Measurements from ENCODE around the gene ELF2. TPM values are rescaled to one million over a fixed set of nuclear protein-coding genes. Genes with fewer than 3 reads are reported as not detected.

ELF2 gene
- total RNA-seq, 1 experiment from 2014 or later, result 44.6 TPM

DNA sequence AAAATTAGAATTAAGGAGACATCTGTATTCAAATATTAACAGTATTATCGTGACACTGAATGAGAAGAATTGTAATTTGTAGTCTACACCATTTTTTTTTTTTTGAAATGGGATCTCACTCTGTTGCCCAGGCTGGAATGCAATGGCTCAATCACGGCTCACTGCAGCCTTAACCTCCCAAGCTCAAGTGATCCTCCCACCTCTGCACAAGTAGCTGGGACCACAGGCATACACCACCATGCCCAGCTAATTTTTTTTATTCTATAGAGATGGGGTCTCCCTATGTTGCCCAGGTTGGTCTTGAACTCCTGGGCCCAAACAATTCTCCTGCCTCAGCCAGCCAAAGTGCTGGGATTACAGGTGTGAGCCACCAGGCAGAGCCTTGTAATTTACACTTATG lies 24.8 kb downstream of the ELF2 start (continued):
- TF ChIP-seq, protein P1, sequence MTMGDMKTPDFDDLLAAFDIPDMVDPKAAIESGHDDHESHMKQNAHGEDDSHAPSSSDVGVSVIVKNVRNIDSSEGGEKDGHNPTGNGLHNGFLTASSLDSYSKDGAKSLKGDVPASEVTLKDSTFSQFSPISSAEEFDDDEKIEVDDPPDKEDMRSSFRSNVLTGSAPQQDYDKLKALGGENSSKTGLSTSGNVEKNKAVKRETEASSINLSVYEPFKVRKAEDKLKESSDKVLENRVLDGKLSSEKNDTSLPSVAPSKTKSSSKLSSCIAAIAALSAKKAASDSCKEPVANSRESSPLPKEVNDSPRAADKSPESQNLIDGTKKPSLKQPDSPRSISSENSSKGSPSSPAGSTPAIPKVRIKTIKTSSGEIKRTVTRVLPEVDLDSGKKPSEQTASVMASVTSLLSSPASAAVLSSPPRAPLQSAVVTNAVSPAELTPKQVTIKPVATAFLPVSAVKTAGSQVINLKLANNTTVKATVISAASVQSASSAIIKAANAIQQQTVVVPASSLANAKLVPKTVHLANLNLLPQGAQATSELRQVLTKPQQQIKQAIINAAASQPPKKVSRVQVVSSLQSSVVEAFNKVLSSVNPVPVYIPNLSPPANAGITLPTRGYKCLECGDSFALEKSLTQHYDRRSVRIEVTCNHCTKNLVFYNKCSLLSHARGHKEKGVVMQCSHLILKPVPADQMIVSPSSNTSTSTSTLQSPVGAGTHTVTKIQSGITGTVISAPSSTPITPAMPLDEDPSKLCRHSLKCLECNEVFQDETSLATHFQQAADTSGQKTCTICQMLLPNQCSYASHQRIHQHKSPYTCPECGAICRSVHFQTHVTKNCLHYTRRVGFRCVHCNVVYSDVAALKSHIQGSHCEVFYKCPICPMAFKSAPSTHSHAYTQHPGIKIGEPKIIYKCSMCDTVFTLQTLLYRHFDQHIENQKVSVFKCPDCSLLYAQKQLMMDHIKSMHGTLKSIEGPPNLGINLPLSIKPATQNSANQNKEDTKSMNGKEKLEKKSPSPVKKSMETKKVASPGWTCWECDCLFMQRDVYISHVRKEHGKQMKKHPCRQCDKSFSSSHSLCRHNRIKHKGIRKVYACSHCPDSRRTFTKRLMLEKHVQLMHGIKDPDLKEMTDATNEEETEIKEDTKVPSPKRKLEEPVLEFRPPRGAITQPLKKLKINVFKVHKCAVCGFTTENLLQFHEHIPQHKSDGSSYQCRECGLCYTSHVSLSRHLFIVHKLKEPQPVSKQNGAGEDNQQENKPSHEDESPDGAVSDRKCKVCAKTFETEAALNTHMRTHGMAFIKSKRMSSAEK (CRISPR knock-in tag; IDR thresholded peaks at IDR 0.05; ENCODE audit: borderline replicate concordance), result no peak
- TF ChIP-seq NR3C1 (CRISPR knock-in tag; conservative IDR thresholded peaks at IDR 0.05; ENCODE audit: low read depth) (no peak), FOXJ3 (CRISPR knock-in tag; IDR thresholded peaks at IDR 0.05; ENCODE audit: borderline replicate concordance) (no peak)

DNA sequence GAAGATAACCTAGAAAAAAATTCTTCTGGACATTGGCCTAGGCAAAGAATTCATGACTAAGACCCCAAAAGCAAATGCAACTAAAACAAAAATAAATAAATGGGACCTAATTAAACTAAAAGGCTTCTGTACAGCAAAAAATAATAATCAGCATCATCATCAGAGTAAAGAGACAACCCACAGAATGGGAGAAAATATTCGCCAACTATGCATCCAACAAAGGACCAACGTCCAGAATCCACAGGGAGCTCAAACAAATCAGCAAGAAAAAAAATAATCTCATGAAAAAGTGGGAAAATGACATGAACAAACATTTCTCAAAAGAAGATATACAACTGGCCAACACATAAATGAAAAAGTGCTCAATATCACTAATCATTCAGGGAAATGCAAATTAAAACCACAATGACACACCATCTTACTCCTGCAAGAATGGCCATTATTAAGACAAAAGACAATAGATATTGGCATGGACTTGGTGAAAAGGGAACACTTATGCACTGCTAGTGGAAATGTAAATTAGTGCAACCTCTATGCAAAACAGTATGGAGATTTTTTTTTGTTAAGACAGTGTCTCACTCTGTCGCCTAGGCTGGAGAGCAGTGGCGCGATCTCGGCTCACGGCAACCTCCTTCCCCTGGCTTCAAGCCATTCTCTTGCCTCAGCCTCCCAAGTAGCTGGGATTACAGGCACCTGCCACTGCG lies 29.9 kb downstream of the ELF2 start:
- POLR2A ChIA-PET, result interaction anchor here (0.9 kb wide), 1 partner anchor 30 kb away, joined by 4 read pairs; the partner anchor contains the start of gene ELF2
- Mint-ChIP-seq H3K4me1 (peaks cover 75% of the 10 kb centered on the region), H3K9me3 (peaks cover 21% of the 10 kb centered on the region), H3K4me3 (no peak overlapping the region), H3K27me3 (ENCODE audit: low read depth) (no peaks in the 10 kb centered on the region), H3K27ac (peak overlapping the region; percentile 89), H3K36me3 (peaks cover 24% of the 10 kb centered on the region)
- CTCF ChIA-PET, result no interaction called here
- no peak for ATAC-seq
- TF ChIP-seq FOXP1 (CRISPR knock-in tag; IDR thresholded peaks at IDR 0.05; ENCODE audit: borderline replicate concordance) (no peak), NFE2L1 (CRISPR knock-in tag; IDR thresholded peaks at IDR 0.05) (no peak), ELF4 (CRISPR knock-in tag; IDR thresholded peaks at IDR 0.05; ENCODE audit: low read depth) (no peak), ZNF121 (CRISPR knock-in tag; IDR thresholded peaks at IDR 0.05) (no peak), ETV6 (CRISPR knock-in tag; IDR thresholded peaks at IDR 0.05) (no peak), SMAD4 (CRISPR knock-in tag; IDR thresholded peaks at IDR 0.05) (no peak)
- no peak for DNase-seq (ENCODE audit: low spot score)

DNA sequence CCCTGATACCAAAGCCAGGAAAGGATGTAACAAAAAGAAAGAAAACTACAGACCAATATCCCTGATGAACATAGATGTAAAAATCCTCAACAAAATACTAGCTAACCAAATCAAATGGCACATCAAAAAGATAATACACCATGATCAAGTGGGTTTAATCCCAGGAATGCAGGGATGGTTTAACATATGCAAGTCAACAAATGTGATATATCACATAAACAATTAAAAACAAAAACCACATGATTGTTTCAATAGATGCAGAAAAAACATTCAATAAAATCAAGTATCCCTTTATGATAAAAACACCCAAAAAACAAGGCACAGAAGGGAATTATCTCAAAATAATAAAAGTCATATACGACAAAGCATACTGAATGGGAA lies 31.5 kb downstream of the ELF2 start:
- Mint-ChIP-seq H3K4me1 (peaks cover 76% of the 10 kb centered on the region), H3K36me3 (peaks cover 24% of the 10 kb centered on the region), H3K27ac (peak overlapping the region; percentile 89), H3K27me3 (ENCODE audit: low read depth) (no peaks in the 10 kb centered on the region), H3K4me3 (no peak overlapping the region), H3K9me3 (peaks cover 21% of the 10 kb centered on the region)
- ChIA-PET POLR2A (no interaction called here), CTCF (no interaction called here)
- ATAC-seq (no peak), DNase-seq (ENCODE audit: low spot score) (no peak)
- TF ChIP-seq, protein P2, sequence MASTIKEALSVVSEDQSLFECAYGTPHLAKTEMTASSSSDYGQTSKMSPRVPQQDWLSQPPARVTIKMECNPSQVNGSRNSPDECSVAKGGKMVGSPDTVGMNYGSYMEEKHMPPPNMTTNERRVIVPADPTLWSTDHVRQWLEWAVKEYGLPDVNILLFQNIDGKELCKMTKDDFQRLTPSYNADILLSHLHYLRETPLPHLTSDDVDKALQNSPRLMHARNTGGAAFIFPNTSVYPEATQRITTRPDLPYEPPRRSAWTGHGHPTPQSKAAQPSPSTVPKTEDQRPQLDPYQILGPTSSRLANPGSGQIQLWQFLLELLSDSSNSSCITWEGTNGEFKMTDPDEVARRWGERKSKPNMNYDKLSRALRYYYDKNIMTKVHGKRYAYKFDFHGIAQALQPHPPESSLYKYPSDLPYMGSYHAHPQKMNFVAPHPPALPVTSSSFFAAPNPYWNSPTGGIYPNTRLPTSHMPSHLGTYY (CRISPR knock-in tag; IDR thresholded peaks at IDR 0.05), result no peak

DNA sequence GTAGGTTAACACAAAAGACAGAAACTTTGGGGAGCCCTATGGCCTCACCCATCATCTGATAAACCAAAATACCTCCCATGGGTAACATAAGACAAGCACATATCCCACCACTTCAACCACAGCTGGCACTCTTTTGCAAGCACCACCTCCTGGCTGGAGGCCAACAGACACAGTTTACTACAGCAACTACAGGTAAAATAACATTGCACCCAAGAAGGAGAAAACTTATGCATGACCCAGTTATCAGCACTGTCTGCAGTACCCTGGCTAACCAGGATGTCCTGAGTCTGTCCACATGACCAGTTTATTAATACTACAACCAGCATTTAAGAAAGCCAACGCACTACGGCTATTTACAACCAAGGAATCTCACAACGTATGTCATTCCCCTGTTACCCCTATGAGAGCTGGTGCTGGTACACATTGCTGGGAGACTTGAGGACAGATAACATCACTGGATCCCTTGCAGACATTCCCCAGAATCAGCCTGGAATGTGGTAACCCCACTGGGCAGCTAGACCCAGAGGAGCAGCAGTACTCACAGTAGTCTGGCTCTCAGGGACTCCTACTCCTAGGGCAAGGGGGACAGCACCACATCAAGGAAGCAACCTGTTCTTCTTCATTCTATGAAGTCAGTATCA lies 32.0 kb downstream of the ELF2 start:
- ChIA-PET CTCF (interaction anchor here (0.9 to 2.3 kb wide), 3 partner anchors 9 to 114 kb away, joined by 3 to 8 read pairs (median 7); no protein-coding TSS in a partner anchor), POLR2A (no interaction called here)
- no peaks in the 10 kb centered on the region for H3K27me3 Mint-ChIP-seq (ENCODE audit: low read depth)
- peak; percentile 46 for DNase-seq (ENCODE audit: low spot score)
- 0 out of 2 replicates have a peak overlapping the region, but pooled peaks have one; percentile 3 for H3K4me3 Mint-ChIP-seq
- H3K9me3 Mint-ChIP-seq, result peaks cover 21% of the 10 kb centered on the region
- peaks cover 24% of the 10 kb centered on the region for H3K36me3 Mint-ChIP-seq
- H3K27ac Mint-ChIP-seq, result peak overlapping the region; percentile 89
- ATAC-seq, result peak; percentile 59
- TF ChIP-seq NR2C2 (CRISPR knock-in tag; IDR thresholded peaks at IDR 0.05) (no peak), ZNF121 (CRISPR knock-in tag; IDR thresholded peaks at IDR 0.05) (no peak), MXD4 (CRISPR knock-in tag; IDR thresholded peaks at IDR 0.05; ENCODE audit: borderline replicate concordance) (no peak), HMGA2 (CRISPR knock-in tag; IDR thresholded peaks at IDR 0.05) (no peak), SMAD4 (CRISPR knock-in tag; IDR thresholded peaks at IDR 0.05) (no peak), GABPB1 (CRISPR knock-in tag; IDR thresholded peaks at IDR 0.05) (no peak)
- TF ChIP-seq, protein P3, sequence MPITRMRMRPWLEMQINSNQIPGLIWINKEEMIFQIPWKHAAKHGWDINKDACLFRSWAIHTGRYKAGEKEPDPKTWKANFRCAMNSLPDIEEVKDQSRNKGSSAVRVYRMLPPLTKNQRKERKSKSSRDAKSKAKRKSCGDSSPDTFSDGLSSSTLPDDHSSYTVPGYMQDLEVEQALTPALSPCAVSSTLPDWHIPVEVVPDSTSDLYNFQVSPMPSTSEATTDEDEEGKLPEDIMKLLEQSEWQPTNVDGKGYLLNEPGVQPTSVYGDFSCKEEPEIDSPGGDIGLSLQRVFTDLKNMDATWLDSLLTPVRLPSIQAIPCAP (CRISPR knock-in tag; IDR thresholded peaks at IDR 0.05), result no peak
- peaks cover 76% of the 10 kb centered on the region for H3K4me1 Mint-ChIP-seq

Data from WTC11 (cell line).